GM21367 (cell line): ENCODE data around the gene PCSK6.
"Not testable (repeated sequence)": the region's sequence is repeated elsewhere in the genome, so short reads cannot be mapped to it uniquely, and the experiment has no call there.

Source experiments
- ATAC-seq: cut with Tn5 transposase; IDR thresholded peaks from one replicate; pipeline ENCODE4 v1.9.1; 2021; ENCODE audit not compliant: unreplicated experiment

The PCSK6 gene

GRCh38 chr15:101406036-101406435 is 83.5 kb downstream of the PCSK6 start:
- no peak for ATAC-seq

GRCh38 chr15:101404245-101404644 is 85.3 kb downstream of the PCSK6 start:
- no peak for ATAC-seq

- not testable (repeated sequence) for ATAC-seq
Measured at GRCh38 chr15:101402883-101403282, 86.6 kb downstream of the PCSK6 start.

- no peak for ATAC-seq
Measured at GRCh38 chr15:101401286-101401685, 88.2 kb downstream of the PCSK6 start.

- no peak for ATAC-seq
Measured at GRCh38 chr15:101399431-101399830, 90.1 kb downstream of the PCSK6 start.

- no peak for ATAC-seq
Measured at GRCh38 chr15:101398247-101398646, 91.3 kb downstream of the PCSK6 start.

GRCh38 chr15:101397521-101398003 is 91.9 kb downstream of the PCSK6 start:
- no peak for ATAC-seq

GRCh38 chr15:101396484-101397261 is 92.8 kb downstream of the PCSK6 start:
- no peak for ATAC-seq

GRCh38 chr15:101394654-101395053 is 94.9 kb downstream of the PCSK6 start:
- ATAC-seq, result no peak

GRCh38 chr15:101394056-101394630 is 95.4 kb downstream of the PCSK6 start:
- no peak for ATAC-seq

- ATAC-seq, result no peak
Measured at GRCh38 chr15:101393172-101393571, 96.3 kb downstream of the PCSK6 start.

- peak; percentile 81 for ATAC-seq
Measured at GRCh38 chr15:101391981-101392640, 97.4 kb downstream of the PCSK6 start.

GRCh38 chr15:101391431-101391830 is 98.1 kb downstream of the PCSK6 start:
- no peak for ATAC-seq

GRCh38 chr15:101390462-101390861 is 99.0 kb downstream of the PCSK6 start:
- no peak for ATAC-seq

GRCh38 chr15:101390060-101390459 is 99.4 kb downstream of the PCSK6 start:
- no peak for ATAC-seq

GRCh38 chr15:101389362-101389761 is 100.1 kb downstream of the PCSK6 start:
- ATAC-seq, result no peak

GRCh38 chr15:101388046-101388445 is 101.5 kb downstream of the PCSK6 start:
- ATAC-seq, result no peak

- no peak for ATAC-seq
Measured at GRCh38 chr15:101387574-101387973, 101.9 kb downstream of the PCSK6 start.

GRCh38 chr15:101386967-101387366 is 102.5 kb downstream of the PCSK6 start:
- ATAC-seq, result no peak

GRCh38 chr15:101386006-101386405 is 103.5 kb downstream of the PCSK6 start:
- ATAC-seq, result no peak

- no peak for ATAC-seq
Measured at GRCh38 chr15:101384276-101384675, 105.2 kb downstream of the PCSK6 start.

GRCh38 chr15:101382544-101382943 is 107.0 kb downstream of the PCSK6 start:
- ATAC-seq, result no peak
